Muscle of back (tissue), 13 donors: ENCODE results near the gene VWA5B2. TPM values are rescaled to one million over a fixed set of nuclear protein-coding genes. Genes with fewer than 3 reads are reported as not detected.

Experiments
- DNase-seq, 3 donors: peaks; one replicate each; pipeline versions ENCODE4 v3.0.0 to v3.0.0-alpha.2; 2013
- long read RNA-seq, 9 donors: transcript quantifications; one replicate each; lab custom pipeline, GENCODE V29; 2026
- polyA plus RNA-seq, 10 donors: library from polyadenylated mRNA; unstranded; fragments of 120-200 nt; gene quantifications; one replicate each; pipeline ENCODE4 v1.2.1, GENCODE V29; 2013; ENCODE audit not compliant: insufficient read length in 10 of 10

VWA5B2 gene
- under 1 TPM in 9 of 10 donors, not detected in 1; 0.24 to 0.84 (median 0.48) TPM for polyA plus RNA-seq
- long read RNA-seq, donor 1, partial matches to known transcripts, result 7 of 7 reads
- long read RNA-seq, donor 1, other reads (novel, unspliced or antisense), result 0 of 7 reads
- long read RNA-seq, donor 2, result 0 reads
- long read RNA-seq, donor 3, result 0 reads
- long read RNA-seq, donor 4, result 0 reads
- long read RNA-seq, donor 5, result 0 reads
- long read RNA-seq, donor 6, result 0 reads
- long read RNA-seq, donor 7, partial matches to known transcripts, result 0 of 6 reads
- long read RNA-seq, donor 7, other reads (novel, unspliced or antisense), result 6 of 6 reads
- long read RNA-seq, donor 8, result 0 reads
- long read RNA-seq, donor 9, result 0 reads

DNA sequence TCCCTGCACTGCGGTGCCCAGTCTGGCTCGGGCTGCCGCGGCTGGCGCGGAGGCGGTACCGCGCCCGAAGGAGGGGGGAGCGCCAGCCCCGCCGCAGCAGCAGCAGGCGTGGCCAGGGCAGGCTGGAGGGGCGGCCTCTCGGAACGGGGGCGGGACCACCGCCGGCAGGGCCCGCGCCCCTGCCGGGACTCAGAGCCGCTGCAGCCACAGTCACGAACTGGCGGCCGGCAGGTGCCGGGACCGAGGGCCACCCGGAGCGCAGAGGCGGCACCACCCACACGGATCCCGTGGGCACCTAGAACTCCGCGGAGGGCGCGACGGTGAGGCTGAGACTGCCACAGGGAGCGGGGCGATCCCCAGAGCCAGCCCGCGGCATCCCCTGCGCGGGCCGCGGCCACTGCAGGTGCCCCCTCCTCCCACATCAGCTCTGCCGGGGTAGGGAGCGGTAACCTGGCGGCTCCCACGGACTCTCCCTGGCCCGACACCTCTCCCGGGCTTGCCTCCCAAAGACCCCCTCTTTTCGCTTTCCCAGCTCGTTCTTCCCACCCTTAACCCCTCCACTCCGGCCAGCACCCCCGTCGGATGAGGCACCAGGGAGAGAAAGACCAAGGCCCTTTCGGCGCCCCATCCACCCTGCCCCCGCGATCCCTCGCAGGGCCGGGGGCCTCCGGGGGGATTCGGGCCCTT is at the start of gene VWA5B2:
TSS of gene VWA5B2 (plus strand) at position 192 of the 687 bp plus-strand sequence. CDS start 944 bp downstream, outside the sequence.
- DNase-seq, result peak in 2 of 3 donors; percentile 42 to 68

DNA sequence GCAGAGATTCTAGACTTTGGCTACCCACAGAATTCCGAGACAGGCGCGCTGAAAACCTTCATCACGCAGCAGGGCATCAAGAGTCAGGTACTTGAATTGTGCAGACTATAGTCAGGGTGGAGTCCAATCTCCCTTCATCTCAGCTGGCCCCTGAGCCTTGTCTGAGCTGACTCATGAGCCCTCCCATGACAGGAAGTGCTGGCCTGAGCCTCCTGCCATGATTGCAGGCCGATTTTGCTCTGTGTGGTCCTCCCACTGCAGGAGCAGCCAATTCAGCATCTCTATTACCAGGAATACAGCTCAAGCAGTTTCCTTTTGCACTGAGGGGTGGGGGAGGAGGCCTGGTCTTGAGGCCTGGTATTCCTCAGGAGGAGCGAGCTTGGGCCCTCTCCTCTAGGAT is 49.2 kb upstream of the VWA5B2 start:
- no peak for DNase-seq

DNA sequence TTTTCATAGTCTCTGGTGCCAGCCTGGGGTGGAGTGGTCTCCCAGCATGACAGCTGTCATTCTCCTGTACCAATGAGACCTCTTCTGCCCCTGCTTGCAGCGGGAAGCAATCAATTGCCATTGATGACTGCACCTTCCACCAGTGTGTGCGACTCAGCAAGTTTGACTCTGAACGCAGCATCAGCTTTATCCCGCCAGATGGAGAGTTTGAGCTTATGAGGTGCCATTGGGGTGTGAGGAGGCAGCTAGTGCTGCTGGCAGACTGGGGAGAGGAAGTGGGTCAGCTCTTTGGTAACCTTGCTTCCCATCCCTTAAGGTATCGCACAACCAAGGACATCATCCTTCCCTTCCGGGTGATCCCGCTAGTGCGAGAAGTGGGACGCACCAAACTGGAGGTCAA is 47.8 kb upstream of the VWA5B2 start:
- no peak for DNase-seq

DNA sequence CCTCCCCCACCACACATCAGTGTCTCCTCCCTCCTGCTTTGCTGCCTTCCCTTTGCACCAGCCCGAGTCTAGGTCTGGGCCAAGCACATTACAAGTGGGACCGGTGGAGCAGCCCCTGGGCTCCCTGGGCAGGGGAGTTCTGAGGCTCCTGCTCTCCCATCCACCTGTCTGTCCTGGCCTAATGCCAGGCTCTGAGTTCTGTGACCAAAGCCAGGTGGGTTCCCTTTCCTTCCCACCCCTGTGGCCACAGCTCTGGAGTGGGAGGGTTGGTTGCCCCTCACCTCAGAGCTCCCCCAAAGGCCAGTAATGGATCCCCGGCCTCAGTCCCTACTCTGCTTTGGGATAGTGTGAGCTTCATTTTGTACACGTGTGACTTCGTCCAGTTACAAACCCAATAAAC is 45.7 kb upstream of the VWA5B2 start:
- DNase-seq, result no peak

DNA sequence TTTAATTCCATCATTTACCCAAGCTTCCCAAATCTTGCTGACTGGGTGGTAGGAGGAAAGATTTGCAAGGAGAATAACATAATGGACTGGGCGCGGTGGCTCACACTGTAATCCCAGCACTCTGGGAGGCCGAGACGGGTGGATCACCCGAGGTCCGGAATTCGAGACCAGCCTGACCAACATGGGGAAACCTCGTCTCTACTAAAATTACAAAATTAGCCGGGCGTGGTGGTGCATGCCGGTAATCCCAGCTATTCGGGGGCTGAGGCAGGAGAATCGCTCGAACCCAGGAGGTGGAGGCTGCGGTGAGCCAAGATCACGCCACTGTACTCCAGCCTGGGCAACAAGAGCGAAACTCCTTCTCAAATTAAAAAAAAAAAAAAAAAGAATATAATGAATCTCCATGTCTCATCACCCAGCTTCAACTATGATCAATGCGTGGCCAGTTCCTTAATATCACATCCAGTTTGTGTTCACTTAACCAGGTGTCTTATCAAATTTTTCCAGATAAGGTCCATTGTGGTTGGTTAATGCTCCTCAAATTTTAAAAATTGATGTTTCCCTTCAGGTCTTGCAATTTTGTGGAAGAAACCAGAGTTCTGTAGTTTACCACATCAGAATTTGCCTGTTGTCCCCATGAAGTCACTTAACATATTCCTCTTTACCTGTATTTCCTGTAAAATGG is 44.7 kb upstream of the VWA5B2 start:
- no peak for DNase-seq

DNA sequence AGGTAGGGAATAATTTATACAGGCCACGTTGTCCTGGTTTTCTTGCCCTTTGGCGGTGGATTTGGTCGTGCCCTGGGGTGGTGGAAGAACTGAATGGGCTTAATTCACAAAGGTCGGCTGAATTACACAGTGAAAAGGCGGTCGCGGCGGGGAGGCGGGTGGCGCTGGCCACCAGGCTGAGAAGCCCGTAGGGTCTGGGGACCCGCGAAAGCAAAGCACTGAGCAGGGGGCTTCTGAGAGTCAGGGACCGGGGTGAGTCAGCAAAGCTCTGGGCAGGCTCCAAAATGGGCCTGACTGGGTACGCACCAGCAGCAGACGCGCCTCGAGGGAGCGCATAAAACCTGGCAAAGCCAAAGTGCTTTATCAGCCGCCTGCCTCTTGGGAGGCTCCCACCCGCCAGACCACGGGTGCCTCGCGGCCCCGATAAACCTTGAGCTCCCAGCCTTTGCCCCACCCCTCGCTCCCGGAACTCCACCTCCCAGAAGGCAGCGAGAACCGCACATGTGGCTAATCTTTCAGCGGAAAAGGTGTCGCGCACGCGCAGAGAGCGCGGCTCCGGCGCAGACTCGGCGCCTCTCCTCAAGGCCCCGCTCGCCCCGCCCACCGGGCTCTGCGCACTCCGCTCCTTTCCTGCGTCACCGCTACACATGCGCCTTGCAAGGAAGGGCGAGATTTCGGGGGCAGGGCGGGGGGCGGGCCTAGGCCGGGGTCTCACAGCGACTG is 43.8 kb upstream of the VWA5B2 start:
- peak; percentile 99 to 100 (median 100) for DNase-seq

DNA sequence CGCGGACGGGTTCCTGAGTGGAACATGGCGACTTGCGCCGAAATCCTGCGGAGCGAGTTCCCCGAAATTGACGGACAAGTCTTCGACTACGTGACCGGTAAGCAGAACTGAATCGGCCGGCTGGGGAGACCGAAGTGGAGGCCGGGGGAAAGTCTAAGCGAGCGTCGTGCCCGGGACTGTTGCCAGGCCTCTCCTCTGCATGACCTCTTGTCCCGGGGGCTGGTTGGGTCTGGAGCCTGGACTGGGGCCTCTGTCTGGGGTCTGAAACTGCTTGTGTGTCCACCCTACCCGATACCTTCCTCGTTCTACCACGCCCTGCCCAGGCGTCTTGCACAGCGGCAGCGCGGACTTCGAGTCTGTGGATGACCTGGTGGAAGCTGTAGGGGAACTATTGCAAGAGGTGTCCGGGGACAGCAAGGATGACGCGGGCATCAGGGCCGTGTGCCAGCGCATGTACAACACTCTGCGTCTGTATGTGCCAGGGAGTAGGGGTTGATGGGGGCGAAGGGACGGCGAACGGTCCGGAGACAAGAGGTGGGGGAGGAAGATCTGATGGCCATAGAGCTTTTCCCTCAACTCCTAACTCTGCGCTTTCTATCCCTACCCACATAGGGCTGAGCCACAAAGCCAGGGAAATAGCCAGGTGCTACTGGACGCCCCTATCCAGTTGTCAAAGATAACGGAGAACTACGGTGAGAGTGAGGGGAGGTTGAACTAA is 43.0 kb upstream of the VWA5B2 start, which contains the start of gene ABCF3:
TSS of gene ABCF3 (plus strand) at position 16 of the 718 bp plus-strand sequence. CDS start at position 25, 9 bp downstream.
- DNase-seq, result no peak

DNA sequence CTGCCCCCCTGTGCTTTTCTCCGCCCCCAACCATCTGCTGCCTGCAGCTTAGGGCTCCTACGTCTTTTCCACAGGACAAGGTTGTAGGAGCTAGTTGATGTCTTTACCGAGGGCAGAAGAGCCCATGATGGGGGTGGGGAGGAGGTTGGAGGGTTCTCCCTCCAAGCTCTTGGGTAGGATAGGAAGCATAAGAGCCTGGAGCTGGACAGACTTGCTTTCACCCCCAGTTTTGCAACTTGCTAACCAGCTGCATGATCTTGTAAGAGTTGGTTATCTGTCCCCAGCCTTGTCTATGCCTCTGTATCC is 42.5 kb upstream of the VWA5B2 start:
- DNase-seq, result no peak

DNA sequence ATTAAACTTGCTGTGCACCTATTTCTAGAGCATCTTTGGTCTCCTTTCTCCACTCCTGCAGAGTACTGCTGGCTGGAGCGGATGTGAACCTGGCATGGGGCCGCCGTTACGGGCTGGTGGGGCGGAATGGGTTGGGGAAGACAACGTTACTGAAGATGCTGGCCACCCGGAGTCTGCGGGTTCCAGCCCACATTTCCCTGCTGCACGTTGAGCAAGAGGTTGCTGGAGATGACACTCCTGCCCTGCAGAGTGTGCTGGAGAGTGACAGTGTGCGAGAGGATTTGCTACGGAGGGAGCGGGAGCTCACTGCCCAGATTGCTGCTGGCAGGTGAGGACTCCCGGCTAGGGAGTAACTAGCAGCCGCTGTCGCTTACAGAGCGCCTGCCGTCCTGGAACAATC is 41.3 kb upstream of the VWA5B2 start:
- DNase-seq, result no peak

DNA sequence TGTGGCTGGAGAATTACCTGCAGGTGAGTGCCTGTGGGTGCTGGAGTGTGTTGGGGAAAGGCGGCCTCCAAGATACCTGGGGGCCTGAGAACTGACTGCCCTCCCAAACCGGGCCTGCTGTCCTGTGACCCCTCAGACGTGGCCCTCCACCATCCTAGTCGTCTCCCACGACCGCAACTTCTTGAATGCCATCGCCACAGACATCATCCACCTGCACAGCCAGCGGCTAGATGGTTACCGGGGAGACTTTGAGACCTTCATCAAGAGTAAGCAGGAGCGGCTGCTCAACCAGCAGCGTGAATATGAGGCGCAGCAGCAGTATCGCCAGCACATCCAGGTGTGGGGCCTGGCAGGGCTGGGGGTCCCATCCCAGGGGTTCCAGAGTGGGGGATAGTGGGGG is 40.0 kb upstream of the VWA5B2 start:
- no peak for DNase-seq

DNA sequence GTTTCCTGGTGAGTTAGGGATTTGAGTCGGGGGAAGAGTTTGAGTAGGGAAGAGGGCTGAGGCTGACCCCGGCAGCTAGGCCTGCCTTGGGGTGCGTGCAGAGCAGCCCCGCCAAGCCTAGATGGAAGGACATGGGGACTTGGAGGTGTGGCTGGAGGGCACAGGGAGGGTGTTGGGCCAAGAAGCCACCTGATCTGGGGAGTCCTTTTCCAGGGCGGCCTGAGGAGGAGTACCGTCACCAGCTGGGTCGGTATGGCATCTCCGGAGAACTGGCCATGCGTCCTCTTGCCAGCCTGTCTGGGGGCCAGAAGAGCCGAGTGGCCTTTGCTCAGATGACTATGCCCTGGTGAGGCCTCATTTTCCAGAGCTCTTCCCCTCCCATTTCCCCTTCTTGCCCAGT is 36.5 kb upstream of the VWA5B2 start:
- DNase-seq, result no peak

DNA sequence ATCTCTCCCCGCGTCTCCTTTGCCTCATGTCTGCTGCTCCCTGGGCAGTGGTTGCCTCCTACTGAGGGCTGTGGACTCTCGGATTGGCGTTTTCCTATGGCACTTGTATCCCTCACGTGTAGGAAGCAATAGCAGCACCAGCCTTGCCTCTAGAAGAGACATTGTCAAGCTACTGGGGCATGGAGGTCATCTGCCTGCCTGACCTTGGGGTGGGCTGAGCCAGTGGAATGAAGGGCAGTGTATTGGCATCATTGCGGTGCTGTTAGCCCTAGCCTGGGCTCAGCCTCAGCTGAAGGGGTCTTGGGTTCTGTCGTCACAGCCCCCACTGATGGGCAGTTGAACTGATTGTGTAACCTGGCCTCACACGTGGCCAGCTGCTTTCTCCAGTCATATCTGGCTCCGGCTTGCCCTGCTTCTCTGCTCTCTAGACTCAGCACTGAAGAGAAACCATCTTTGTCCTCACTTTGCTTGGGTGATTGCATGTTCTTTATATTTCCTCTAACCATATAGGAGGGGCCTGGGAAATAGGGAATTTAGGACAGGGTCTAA is 35.3 kb upstream of the VWA5B2 start:
- no peak for DNase-seq

DNA sequence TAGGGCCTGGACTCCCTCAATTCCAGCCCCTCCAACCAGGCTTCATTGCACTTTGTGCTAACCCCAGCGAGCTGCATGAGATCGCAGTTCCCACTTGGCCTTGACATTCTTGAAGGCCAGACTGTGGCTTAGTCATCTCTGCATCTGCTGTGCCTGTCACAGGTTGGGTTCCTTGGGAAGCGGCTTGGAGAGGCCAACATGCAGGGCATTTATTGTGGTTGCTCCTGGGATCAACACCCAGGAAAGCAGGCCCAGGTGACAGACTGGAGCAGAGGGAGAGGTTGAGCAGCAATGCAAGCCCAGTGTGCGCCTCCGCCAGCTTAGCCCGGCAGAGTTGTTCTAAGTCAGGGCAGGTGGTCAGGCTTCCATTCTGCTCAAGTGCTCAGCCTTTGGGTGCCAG is 32.8 kb upstream of the VWA5B2 start:
- no peak for DNase-seq

DNA sequence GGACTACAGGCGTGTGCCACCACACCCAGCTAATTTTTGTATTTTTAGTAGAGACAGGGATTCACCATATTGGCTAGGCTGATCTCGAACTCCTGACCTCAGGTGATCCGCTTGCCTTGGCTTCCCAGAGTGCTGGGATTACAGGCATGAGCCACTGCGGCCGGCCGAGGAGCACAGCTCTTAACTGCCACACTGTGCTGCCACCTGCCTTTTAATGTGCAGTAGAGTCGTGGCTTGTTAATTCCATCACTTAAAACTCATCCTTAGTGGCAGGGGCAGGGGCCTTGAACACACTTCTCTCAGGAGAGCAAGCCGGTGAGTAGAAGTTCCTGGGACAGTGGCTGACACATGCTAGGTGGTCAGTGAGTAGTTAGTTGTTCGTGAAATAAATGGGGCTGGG is 30.9 kb upstream of the VWA5B2 start:
- no peak for DNase-seq

DNA sequence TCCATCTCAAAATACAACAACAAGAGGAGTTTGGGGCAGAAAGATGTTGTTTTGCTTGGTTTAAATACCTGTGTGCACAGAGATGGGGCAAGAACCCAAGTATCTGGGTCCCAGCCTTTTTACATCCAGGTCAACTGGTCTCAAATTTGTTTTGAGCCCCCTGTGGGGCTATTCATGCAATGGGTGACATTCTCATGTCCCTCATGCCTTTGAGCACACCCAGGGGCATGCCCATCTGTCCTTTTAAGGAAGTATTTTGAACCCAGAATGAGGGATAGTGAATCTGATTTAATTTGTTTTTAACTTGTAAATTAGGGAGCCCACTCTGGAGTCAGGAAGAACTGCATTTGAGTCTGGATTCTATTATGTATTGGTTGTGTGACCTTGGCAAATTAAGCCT is 28.6 kb upstream of the VWA5B2 start:
- no peak for DNase-seq

DNA sequence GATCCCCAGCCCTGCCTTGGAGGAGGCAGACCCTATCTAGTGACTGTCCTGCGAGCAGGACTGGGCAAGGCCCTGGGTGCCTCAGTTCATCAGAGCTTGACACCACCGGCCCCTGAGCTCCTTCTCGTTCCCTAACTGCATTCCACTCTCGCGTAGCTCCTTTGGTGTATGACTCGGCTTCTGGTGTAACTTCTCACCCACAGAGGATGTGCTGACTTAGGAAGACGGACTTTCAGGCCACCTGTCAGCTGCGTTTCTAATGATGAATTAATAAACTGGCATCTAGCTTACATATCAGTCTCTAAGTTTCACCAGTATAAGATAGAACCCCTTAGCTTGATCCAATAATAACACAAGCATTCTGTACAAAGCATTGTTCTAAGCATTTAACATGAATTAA is 25.9 kb upstream of the VWA5B2 start:
- no peak for DNase-seq

DNA sequence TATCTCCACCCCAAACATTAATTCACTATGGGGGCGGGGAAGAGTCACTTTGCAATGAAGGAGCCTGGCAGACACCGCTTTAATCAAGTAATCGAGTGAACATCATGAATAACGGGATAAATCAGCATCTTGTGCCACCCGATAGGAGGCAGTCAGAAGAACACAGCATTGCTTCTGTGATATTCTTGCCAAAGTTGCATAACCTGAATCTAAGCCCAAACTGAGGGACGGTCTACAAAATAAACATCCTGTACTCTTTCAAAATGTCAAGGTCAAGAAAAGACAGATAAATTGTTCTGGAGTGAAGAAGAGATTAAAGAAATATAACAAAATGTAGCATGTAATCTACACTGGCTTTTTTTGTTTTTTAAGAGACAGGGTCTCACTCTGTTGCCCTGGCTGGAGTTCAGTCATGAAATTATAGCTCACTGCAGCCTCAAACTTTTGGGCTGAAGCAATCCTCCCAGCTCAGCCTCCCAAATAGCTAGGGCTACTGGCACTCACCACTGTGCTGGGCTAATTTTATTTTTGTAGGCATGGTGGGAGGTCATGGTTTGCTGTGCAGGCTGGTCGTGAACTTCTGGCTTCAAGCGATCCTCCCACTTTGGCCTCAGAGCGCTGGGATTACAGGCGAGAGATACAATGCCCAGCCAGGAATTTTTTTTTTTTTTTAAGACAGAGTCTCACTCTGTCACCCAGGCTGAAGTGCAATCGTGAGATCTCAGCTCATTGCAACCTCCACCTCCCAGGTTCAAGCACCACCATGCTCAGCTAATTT is 20.1 kb upstream of the VWA5B2 start:
- no peak for DNase-seq

DNA sequence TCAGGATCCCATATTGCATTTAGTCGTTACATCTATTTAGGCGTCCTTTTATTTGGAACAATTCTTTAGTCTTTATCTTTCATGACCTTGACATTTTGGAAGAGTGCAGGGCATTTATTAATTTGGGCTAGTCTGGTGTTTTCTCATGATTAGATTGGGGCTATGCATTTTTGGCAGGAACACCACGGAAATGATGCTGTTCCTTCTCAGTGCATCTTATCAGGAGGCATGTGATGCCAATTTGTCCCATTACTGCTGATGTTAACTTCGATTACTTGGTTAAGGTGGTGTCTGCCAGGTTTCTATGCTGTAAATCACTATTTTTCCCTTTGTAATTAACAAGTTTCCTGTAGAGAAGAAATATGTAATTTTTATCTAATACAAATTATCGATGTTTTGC is 18.1 kb upstream of the VWA5B2 start:
- DNase-seq, result no peak

DNA sequence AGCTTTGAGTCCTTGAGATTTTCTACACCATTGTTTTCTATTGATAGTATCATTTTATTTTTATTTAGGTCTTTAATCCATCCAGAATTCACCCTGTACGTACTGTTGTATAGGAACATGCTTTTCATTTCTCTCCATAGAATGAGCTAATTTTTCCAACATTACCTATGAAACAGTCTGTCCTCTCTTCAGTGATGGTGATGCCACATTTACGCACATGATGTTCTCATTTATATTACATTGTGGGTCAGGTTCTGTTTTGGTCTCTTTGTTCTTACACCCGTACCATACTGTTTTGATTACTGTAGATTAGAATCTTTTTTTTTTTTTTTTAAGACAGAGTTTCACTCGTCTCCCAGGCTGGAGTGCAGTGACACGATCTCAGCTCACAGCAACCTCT is 17.7 kb upstream of the VWA5B2 start:
- no peak for DNase-seq

DNA sequence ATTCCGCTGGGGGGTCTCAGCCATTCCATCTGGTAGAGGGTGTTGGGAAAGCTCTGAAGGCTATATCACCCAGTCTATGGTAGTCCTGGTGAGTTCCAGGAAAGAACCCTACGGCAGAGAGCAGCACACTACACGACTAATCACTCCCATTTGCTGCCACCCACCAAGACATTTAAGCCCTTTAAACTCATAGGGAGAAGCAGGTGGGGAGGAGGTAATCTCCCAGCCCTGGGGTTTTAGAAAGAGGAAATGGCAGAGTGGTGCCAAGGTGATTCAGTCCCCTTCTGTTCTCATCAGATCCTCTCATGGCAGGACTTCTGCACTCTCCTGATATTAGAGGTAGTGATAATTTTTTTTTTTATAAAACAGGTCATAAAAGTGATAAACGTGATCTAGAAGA is 10.6 kb upstream of the VWA5B2 start:
- DNase-seq, result no peak

DNA sequence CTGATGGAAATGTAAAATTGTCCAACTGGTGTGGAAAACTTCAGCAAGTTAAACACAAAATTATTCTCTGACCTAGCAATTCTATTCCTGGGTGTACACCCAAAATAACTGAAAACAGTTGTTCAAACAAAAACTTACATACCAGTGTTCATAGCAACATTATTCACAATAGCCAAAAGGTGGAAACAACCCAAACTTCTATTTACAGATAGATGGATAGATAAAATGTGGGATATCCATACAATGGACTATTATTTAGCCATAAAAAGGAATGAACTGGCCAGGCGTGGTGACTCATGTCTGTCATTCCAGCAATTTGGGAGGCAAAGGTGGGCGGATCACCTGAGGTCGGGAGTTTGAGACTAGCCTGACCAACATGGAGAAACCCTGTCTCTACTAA is 6.9 kb upstream of the VWA5B2 start:
- DNase-seq, result no peak
